ENCODE data around the gene ZNF334. TPM values are rescaled to one million over a fixed set of nuclear protein-coding genes. Genes with fewer than 3 reads are reported as not detected.

The ZNF334 gene
- polyA plus RNA-seq (2011; rRNA removed) (3.3 and 4.0 TPM in 2 replicates), polyA minus RNA-seq (2011; rRNA and poly(A)+ RNA removed) (1.8 and 2.7 TPM in 2 replicates)

- ChIA-PET POLR2A (interaction anchor here (0.6 kb wide), 1 partner anchor 163 kb away, joined by 7 read pairs; no protein-coding TSS in a partner anchor), CTCF (interaction anchor here (0.6 to 0.9 kb wide), 2 partner anchors 10 to 168 kb away, joined by 3 read pairs; no protein-coding TSS in a partner anchor)
- no peak within 1 kb of the TSS for H3K27ac ChIP-seq (ENCODE audit: low read depth, low read length)
- peaks cover 5% of the 10 kb centered on the region for H3K27me3 ChIP-seq (ENCODE audit: control insufficient read depth, insufficient read depth, low read length)
- H3K4me3 ChIP-seq (ENCODE audit: low read depth, low read length) = peak within 1 kb of the TSS; percentile 68
- no peak for DNase-seq (ENCODE audit: low read depth, low spot score)
- TF ChIP-seq CTCF (IDR thresholded peaks at IDR 0.05; ENCODE audit: low read depth, low read length) = no peak
- peaks cover 4% of the 10 kb centered on the region; the same call in 1 of the 2 replicates for H3K9me3 ChIP-seq (ENCODE audit: control insufficient read depth, insufficient read depth, low read length)
Measured at GRCh38 chr20:46512943-46513844, at the start of gene ZNF334. TSS of gene ZNF334 (minus strand) at chr20:46513559. CDS start at chr20:46512102, 1,457 bp downstream.

DNA sequence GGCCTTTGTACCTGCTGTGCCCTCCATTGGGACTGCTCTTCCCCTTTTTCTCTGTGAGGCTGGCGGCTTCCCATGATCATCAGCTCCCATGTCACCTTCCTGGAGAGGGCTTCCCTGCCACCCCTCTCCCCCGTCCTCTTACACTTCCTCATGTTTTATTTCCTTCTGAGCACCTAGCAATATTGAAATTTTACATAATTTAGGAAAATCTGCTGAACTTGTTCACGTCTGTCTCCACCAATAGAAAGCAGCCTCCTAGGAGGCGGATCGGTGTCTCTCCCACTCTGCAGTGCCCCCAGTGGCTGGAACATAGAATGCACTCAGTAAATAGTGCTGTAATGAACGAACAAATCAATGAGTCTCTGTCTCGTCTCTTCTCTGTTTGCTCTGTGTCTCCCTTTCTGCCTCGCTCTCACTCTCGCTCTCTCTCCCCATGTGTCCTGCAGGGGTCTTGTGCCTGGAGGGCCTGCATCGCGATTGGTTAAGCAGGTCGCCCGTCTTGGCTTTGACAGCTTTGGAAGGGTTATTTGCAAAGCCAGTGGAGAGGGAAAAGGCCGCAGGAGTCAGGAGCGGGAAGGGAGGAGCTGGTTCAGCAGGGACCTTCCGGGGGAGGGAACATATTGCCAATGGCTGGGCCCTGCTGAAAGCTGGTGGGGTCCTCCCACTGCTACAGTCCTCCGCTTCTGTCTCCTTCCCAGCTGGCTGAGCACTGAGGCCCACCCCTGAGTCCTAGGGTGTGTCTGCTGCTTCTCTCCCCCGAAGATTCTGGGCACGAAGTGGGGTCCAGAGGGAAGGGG, 49.2 kb upstream of the ZNF334 start:
- peak; percentile 83 for TF ChIP-seq CTCF (IDR thresholded peaks at IDR 0.05; ENCODE audit: low read depth, low read length)
- Histone ChIP-seq H3K4me3 (ENCODE audit: low read depth, low read length) (peak overlapping the region; percentile 41), H3K27ac (ENCODE audit: low read depth, low read length) (no peak overlapping the region), H3K9me3 (ENCODE audit: control insufficient read depth, insufficient read depth, low read length) (no peaks in the 10 kb centered on the region), H3K27me3 (ENCODE audit: control insufficient read depth, insufficient read depth, low read length) (no peaks in the 10 kb centered on the region)
- DNase-seq (ENCODE audit: low read depth, low spot score) = no peak
- POLR2A ChIA-PET = no interaction called here
- CTCF ChIA-PET = interaction anchor here (0.7 to 2.1 kb wide), 10 partner anchors 11 to 52 kb away, joined by 3 to 20 read pairs (median 4); no protein-coding TSS in a partner anchor

DNA sequence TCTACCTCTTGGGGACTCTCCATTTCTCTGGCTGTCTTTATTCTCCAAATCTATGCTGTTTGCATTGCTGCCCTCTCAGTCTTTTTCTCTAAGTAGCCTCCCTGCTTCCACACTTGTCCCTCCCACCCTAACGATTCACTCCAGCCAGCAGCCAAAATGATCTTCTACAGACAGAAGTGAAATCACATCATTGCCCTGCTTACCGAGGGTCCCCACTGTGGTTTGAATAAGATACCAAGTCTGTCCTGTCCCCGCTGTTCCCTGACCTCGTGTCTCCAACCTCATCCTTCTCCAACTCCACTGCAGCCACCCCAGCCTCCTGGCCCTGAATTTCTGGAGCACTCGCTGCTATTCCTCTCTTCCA, 48.6 kb upstream of the ZNF334 start:
- no peak for DNase-seq (ENCODE audit: low read depth, low spot score)
- ChIA-PET CTCF (interaction anchor here (0.6 to 2.1 kb wide), 7 partner anchors 10 to 1163 kb away, joined by 3 to 20 read pairs (median 3); no protein-coding TSS in a partner anchor), POLR2A (no interaction called here)
- TF ChIP-seq CTCF (IDR thresholded peaks at IDR 0.05; ENCODE audit: low read depth, low read length) = no peak
- Histone ChIP-seq H3K27me3 (ENCODE audit: control insufficient read depth, insufficient read depth, low read length) (no peaks in the 10 kb centered on the region), H3K27ac (ENCODE audit: low read depth, low read length) (no peak overlapping the region), H3K4me3 (ENCODE audit: low read depth, low read length) (no peak overlapping the region), H3K9me3 (ENCODE audit: control insufficient read depth, insufficient read depth, low read length) (no peaks in the 10 kb centered on the region)

- no peak for DNase-seq (ENCODE audit: low read depth, low spot score)
- peaks cover 4% of the 10 kb centered on the region for H3K27me3 ChIP-seq (ENCODE audit: control insufficient read depth, insufficient read depth, low read length)
- no peak for TF ChIP-seq CTCF (IDR thresholded peaks at IDR 0.05; ENCODE audit: low read depth, low read length)
- H3K9me3 ChIP-seq (ENCODE audit: control insufficient read depth, insufficient read depth, low read length) = no peaks in the 10 kb centered on the region
- POLR2A ChIA-PET = no interaction called here
- no peak overlapping the region for H3K4me3 ChIP-seq (ENCODE audit: low read depth, low read length)
- CTCF ChIA-PET = interaction anchor here (1.0 kb wide), 2 partner anchors 120 to 148 kb away, joined by 3 read pairs; no protein-coding TSS in a partner anchor
- no peak overlapping the region for H3K27ac ChIP-seq (ENCODE audit: low read depth, low read length)
Measured at GRCh38 chr20:46559685-46560440, 46.5 kb upstream of the ZNF334 start.
